ENCODE results near the gene OOSP1.

Gene OOSP1

GRCh38 chr11:59899532-59899931, 38.7 kb upstream of the OOSP1 start:
- no peak for TF ChIP-seq PATZ1 (CRISPR knock-in tag; IDR thresholded peaks at IDR 0.05; ENCODE audit: borderline replicate concordance)
- TF ChIP-seq TCF4 (CRISPR knock-in tag; IDR thresholded peaks at IDR 0.05; ENCODE audit: borderline replicate concordance) = no peak
- TF ChIP-seq ISL1 (CRISPR knock-in tag; IDR thresholded peaks at IDR 0.05) = no peak
- TF ChIP-seq POU6F1 (CRISPR knock-in tag; IDR thresholded peaks at IDR 0.05; ENCODE audit: borderline replicate concordance, low read depth) = no peak
- TF ChIP-seq GLIS3 (CRISPR knock-in tag; IDR thresholded peaks at IDR 0.05) = no peak
- TF ChIP-seq RARB (CRISPR knock-in tag; IDR thresholded peaks at IDR 0.05) = no peak
- no peak for TF ChIP-seq CSDC2 (CRISPR knock-in tag; IDR thresholded peaks at IDR 0.05)
- no peak for TF ChIP-seq ARNTL (CRISPR knock-in tag; IDR thresholded peaks at IDR 0.05; ENCODE audit: borderline replicate concordance, low read depth)
- TF ChIP-seq ZC3H10 (CRISPR knock-in tag; IDR thresholded peaks at IDR 0.05) = no peak
- no peak for TF ChIP-seq TSHZ2 (CRISPR knock-in tag; IDR thresholded peaks at IDR 0.05)
- no peak for TF ChIP-seq TOX (CRISPR knock-in tag; IDR thresholded peaks at IDR 0.05; ENCODE audit: borderline replicate concordance)
- TF ChIP-seq ZFP30 (CRISPR knock-in tag; IDR thresholded peaks at IDR 0.05) = no peak
- no peak for TF ChIP-seq CSRNP3 (CRISPR knock-in tag; IDR thresholded peaks at IDR 0.05)
- no peak for TF ChIP-seq PPARA (CRISPR knock-in tag; IDR thresholded peaks at IDR 0.05; ENCODE audit: borderline replicate concordance)
- no peak for ATAC-seq

- TF ChIP-seq OSR1 (CRISPR knock-in tag; IDR thresholded peaks at IDR 0.05) = no peak
- TF ChIP-seq CSDC2 (CRISPR knock-in tag; IDR thresholded peaks at IDR 0.05) = no peak
- no peak for TF ChIP-seq CSRNP3 (CRISPR knock-in tag; IDR thresholded peaks at IDR 0.05)
- no peak for TF ChIP-seq ZNF70 (CRISPR knock-in tag; IDR thresholded peaks at IDR 0.05)
- no peak for TF ChIP-seq ZNF8 (CRISPR knock-in tag; IDR thresholded peaks at IDR 0.05)
- no peak for TF ChIP-seq TOX (CRISPR knock-in tag; IDR thresholded peaks at IDR 0.05; ENCODE audit: borderline replicate concordance)
- TF ChIP-seq TCF4 (CRISPR knock-in tag; IDR thresholded peaks at IDR 0.05; ENCODE audit: borderline replicate concordance) = no peak
- TF ChIP-seq PATZ1 (CRISPR knock-in tag; IDR thresholded peaks at IDR 0.05; ENCODE audit: borderline replicate concordance) = no peak
- TF ChIP-seq ZC3H10 (CRISPR knock-in tag; IDR thresholded peaks at IDR 0.05) = no peak
- ATAC-seq = no peak
These were observed 37.7 kb upstream of the OOSP1 start for GRCh38 chr11:59900366-59901126.

Data from SK-N-SH treated with all-trans-retinoic acid at 6 μM for 48 hours (cell line).